ENCODE measurements around the gene NCKIPSD. TPM values are rescaled to one million over a fixed set of nuclear protein-coding genes. Genes with fewer than 3 reads are reported as not detected.

Gene NCKIPSD
- total and polyA plus RNA-seq, 3 donors from 2014 or later: 30.1 to 81.3 (median 69.4) TPM

DNA sequence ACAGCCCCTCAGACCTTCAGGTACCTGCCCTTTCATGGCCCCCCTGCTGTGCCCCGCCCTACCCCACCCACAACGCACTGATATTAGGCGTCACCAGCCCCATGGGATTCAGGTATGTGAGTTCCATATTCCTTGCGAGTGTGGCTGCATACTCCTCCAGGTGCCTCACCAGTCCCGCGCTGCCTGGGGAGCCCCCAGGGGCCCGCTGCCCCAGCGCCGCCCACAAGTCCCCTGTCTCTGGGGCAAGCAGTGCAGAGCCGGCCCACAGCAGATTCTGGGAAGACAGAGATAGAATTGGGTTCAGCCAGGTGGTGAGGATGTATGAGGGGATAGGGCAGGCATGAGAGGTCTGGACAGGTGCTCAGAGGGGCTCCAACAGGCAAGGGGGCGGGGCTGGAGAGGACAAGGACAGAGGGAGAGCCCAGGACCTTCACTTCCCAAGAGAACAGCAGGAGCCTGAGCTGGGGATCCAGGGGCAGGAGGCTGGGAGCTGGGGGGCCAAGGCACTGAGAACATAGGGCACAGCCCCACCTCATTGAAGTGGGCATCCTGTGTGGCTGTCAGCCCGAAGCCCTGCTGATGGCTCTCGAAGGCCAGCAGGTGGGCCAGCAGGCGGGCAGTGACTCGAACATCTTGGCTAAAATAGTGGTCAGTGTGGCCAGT lies 37.4 kb downstream of the NCKIPSD start:
- DNase-seq: no peak
- no peak overlapping the region for H3K27ac ChIP-seq
- WGBS, 2 donors: 89 to 98% methylated on average over 7 to 14 of the region's 15 CpGs
- H3K36me3 ChIP-seq (ENCODE audit: low read depth, missing control alignments): no peaks in the 10 kb centered on the region
- no peak overlapping the region for H3K4me3 ChIP-seq
- no peak for TF ChIP-seq POLR2A (IDR thresholded peaks at IDR 0.05)
- TF ChIP-seq, protein P1, sequence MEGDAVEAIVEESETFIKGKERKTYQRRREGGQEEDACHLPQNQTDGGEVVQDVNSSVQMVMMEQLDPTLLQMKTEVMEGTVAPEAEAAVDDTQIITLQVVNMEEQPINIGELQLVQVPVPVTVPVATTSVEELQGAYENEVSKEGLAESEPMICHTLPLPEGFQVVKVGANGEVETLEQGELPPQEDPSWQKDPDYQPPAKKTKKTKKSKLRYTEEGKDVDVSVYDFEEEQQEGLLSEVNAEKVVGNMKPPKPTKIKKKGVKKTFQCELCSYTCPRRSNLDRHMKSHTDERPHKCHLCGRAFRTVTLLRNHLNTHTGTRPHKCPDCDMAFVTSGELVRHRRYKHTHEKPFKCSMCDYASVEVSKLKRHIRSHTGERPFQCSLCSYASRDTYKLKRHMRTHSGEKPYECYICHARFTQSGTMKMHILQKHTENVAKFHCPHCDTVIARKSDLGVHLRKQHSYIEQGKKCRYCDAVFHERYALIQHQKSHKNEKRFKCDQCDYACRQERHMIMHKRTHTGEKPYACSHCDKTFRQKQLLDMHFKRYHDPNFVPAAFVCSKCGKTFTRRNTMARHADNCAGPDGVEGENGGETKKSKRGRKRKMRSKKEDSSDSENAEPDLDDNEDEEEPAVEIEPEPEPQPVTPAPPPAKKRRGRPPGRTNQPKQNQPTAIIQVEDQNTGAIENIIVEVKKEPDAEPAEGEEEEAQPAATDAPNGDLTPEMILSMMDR (IDR thresholded peaks at IDR 0.05): no peak
- H3K27me3 ChIP-seq: no peaks in the 10 kb centered on the region
- no peaks in the 10 kb centered on the region for H3K9me3 ChIP-seq
- no peaks in the 10 kb centered on the region for H3K4me1 ChIP-seq
- intact Hi-C loops (cut with DNase I; ENCODE audit: low total_unique reads): no loop called here

DNA sequence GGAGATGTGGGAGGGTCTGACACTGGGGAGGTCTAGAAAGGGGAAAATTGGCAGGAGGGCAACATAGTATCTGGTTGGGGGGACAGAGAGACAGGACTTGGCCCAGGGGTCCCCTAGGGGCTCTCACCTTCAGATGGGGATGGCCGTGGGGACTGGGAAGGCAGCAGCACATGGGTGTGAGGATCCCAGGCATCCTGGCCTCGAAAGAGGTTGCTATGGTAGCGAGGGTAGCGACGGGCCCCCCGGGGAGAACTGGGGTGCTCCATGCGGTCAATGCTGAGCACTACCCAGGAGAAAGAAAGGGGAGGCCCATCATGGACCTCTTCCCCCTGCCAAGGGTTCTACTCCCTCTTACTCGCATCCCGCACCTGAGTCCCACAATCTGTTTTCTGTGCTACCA lies 38.0 kb downstream of the NCKIPSD start:
- Histone ChIP-seq H3K4me3 (no peak overlapping the region), H3K36me3 (ENCODE audit: low read depth, missing control alignments) (no peaks in the 10 kb centered on the region), H3K27me3 (no peaks in the 10 kb centered on the region)

DNA sequence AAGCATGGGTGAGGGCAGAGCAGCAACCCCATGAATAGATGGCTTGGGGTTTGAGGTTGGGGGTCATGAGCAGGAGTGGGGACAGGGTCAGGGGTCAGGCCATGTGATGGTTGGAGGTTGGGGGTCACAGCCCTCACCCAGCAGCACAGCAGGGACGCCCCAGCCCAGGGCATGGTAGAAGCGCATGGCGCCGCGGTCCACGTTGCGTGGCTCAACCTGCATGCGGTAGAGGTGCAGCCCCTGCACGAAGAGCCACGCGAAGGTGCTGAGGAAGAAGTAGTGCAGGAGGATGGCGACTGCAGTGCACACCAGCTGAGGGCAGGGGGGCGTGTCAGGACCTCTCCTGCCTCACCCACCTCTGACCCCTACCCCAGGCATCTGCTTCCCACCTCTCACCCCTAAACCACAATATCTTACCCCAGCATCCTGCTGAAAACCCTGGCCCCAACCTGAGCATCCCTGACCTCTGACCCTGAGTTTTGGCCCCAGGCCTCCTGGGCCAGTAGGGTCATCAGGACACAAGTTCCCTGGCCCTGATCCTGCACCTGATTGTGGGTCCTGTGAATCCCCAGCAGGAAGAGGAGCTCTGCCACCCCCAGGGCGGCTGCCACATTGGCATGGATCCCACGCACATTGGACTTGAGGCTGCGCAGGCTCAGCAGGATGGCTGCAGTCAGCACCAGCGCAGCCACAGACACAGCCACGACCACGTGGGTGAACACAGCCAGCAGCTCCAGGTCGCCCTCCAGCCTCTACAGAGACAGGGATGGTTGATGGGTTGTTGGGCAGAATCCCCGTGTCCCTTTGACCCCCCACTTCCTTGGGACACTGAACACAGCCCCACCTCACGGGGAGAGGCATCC lies 40.6 kb downstream of the NCKIPSD start:
- Histone ChIP-seq H3K4me3 (no peak overlapping the region), H3K9me3 (no peaks in the 10 kb centered on the region), H3K36me3 (ENCODE audit: low read depth, missing control alignments) (no peaks in the 10 kb centered on the region), H3K27me3 (no peaks in the 10 kb centered on the region), H3K27ac (no peak overlapping the region), H3K4me1 (no peaks in the 10 kb centered on the region)
- DNase-seq: no peak
- TF ChIP-seq, protein P1 (IDR thresholded peaks at IDR 0.05): no peak
- no peak for TF ChIP-seq POLR2A (IDR thresholded peaks at IDR 0.05)
- intact Hi-C loops (cut with DNase I; ENCODE audit: low total_unique reads): no loop called here
- WGBS, 2 donors: 92 to 93% methylated on average over 15 to 16 of the region's 22 CpGs

More for the DNA sequence above, 38.0 kb downstream of the NCKIPSD start:
- H3K9me3 ChIP-seq: no peaks in the 10 kb centered on the region
- no peaks in the 10 kb centered on the region for H3K4me1 ChIP-seq
- WGBS, 2 donors: 87 to 88% methylated on average over 9 of the region's 9 CpGs
- no peak overlapping the region for H3K27ac ChIP-seq
- no peak for TF ChIP-seq POLR2A (IDR thresholded peaks at IDR 0.05)
- TF ChIP-seq, protein P1 (IDR thresholded peaks at IDR 0.05): no peak
- intact Hi-C loops (cut with DNase I; ENCODE audit: low total_unique reads): no loop called here
- DNase-seq: no peak

DNA sequence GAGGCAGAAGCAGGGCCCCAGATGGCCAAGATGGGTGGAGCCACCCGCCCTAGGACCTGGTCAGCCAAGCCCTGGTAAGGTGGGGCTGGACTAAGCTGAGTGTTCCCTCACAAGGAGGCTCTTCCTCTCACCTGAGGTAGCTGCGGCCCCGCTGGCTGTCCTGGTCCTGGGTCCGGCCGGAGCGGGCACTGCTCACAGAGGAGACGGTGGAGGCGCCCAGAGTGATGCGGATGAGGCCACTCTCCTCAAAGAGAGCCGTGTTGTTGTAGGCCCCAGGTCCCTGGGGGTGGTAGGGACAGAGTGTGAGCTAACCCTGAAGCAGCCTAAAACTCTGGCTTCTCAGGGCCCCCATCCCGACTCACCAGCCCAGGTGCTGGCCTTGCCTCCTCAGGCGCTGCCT lies 43.1 kb downstream of the NCKIPSD start:
- intact Hi-C loops (cut with DNase I; ENCODE audit: low total_unique reads): no loop called here

More for the DNA sequence above, 43.1 kb downstream of the NCKIPSD start:
- no peaks in the 10 kb centered on the region for H3K27me3 ChIP-seq
- no peaks in the 10 kb centered on the region for H3K4me1 ChIP-seq
- no peaks in the 10 kb centered on the region for H3K9me3 ChIP-seq
- DNase-seq: no peak
- no peak overlapping the region for H3K27ac ChIP-seq
- H3K36me3 ChIP-seq (ENCODE audit: low read depth, missing control alignments): no peaks in the 10 kb centered on the region
- no peak overlapping the region for H3K4me3 ChIP-seq
- 100% methylated on average over 1 to 12 of the region's 12 CpGs for WGBS, 2 donors
- TF ChIP-seq, protein P1 (IDR thresholded peaks at IDR 0.05): no peak
- no peak for TF ChIP-seq POLR2A (IDR thresholded peaks at IDR 0.05)

Measured in testis (tissue), 3 donors.